ENCODE results near the gene ADGB. TPM values are rescaled to one million over a fixed set of nuclear protein-coding genes. Genes with fewer than 3 reads are reported as not detected.
"Not testable (repeated sequence)": the region's sequence is repeated elsewhere in the genome, so short reads cannot be mapped to it uniquely, and the experiment has no call there.

The ADGB gene
- total RNA-seq, 1 donor from 2014 or later = not detected

DNA sequence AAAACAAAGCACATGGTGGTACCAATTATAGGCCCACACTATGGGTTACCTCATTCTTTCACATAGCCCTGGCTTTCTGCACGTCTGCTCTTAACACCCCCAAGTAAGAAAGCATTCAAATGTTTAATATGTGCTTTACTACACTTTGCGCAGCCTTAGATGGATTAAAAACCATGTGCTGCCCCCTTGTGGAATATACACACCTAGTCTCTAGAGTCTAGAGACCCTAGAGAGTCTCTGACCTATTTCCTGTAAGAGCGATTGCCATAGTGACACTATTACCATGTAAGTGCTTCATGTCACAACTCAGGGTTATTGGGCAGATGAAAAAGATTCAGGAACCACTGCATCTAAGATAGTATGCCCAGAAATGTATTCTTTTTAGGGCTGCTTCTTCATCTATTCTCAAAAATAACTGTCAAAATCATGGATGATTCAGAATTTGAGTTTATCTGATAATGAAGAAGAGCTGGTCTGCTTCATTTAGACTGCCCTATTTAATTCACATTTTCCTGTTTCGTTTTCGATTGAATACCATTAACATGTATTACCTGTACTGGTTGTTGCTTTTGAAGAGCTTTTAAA lies 186.3 kb downstream of the ADGB start:
- Mint-ChIP-seq H3K4me3 (ENCODE audit: unreplicated experiment) (no peak overlapping the region), H3K9me3 (ENCODE audit: unreplicated experiment) (no peaks in the 10 kb centered on the region), H3K27me3 (ENCODE audit: unreplicated experiment) (no peaks in the 10 kb centered on the region), H3K36me3 (ENCODE audit: unreplicated experiment) (no peaks in the 10 kb centered on the region), H3K27ac (ENCODE audit: unreplicated experiment) (no peak overlapping the region), H3K4me1 (ENCODE audit: low read depth, unreplicated experiment) (no peaks in the 10 kb centered on the region)
- TF ChIP-seq, protein P1, sequence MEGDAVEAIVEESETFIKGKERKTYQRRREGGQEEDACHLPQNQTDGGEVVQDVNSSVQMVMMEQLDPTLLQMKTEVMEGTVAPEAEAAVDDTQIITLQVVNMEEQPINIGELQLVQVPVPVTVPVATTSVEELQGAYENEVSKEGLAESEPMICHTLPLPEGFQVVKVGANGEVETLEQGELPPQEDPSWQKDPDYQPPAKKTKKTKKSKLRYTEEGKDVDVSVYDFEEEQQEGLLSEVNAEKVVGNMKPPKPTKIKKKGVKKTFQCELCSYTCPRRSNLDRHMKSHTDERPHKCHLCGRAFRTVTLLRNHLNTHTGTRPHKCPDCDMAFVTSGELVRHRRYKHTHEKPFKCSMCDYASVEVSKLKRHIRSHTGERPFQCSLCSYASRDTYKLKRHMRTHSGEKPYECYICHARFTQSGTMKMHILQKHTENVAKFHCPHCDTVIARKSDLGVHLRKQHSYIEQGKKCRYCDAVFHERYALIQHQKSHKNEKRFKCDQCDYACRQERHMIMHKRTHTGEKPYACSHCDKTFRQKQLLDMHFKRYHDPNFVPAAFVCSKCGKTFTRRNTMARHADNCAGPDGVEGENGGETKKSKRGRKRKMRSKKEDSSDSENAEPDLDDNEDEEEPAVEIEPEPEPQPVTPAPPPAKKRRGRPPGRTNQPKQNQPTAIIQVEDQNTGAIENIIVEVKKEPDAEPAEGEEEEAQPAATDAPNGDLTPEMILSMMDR (IDR thresholded peaks at IDR 0.05; ENCODE audit: partially characterized antibody, unreplicated experiment) = peak; percentile 62
- no peak for DNase-seq

DNA sequence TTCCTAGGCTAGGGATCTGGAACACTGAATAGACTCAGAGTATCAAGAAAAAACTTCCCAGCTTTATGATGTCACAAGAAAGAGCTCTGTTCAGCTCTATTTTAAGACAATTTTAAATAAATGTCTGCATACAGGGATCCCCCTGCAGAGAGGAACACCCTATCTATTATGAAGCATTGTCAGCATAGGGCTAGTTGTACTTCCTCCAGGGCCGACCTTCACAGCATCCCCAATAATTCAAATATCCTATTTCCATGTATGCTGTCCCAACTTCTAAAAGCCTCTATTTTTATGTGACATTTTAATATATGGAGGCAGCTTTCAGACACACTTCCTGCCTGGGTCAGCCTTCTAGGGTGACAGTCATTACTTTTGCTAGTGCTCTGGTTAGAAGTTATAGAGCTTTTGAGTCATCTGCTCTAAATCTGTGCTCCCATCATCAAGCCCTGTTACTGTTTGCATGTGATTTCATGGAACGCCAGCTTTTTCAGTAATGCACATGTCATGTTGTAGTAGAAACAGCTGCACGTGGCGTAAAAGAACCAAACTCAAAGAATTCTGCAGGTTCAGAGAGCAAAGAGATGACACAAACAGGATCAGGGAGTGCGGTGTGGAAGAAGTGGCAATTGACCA lies 189.2 kb downstream of the ADGB start:
- no peaks in the 10 kb centered on the region for H3K36me3 Mint-ChIP-seq (ENCODE audit: unreplicated experiment)
- peaks cover 2% of the 10 kb centered on the region for H3K27me3 Mint-ChIP-seq (ENCODE audit: unreplicated experiment)
- H3K9me3 Mint-ChIP-seq (ENCODE audit: unreplicated experiment) = peaks cover 1% of the 10 kb centered on the region
- H3K27ac Mint-ChIP-seq (ENCODE audit: unreplicated experiment) = no peak overlapping the region
- no peaks in the 10 kb centered on the region for H3K4me1 Mint-ChIP-seq (ENCODE audit: low read depth, unreplicated experiment)
- no peak for DNase-seq
- TF ChIP-seq, protein P1 (IDR thresholded peaks at IDR 0.05; ENCODE audit: partially characterized antibody, unreplicated experiment) = no peak
- H3K4me3 Mint-ChIP-seq (ENCODE audit: unreplicated experiment) = no peak overlapping the region

DNA sequence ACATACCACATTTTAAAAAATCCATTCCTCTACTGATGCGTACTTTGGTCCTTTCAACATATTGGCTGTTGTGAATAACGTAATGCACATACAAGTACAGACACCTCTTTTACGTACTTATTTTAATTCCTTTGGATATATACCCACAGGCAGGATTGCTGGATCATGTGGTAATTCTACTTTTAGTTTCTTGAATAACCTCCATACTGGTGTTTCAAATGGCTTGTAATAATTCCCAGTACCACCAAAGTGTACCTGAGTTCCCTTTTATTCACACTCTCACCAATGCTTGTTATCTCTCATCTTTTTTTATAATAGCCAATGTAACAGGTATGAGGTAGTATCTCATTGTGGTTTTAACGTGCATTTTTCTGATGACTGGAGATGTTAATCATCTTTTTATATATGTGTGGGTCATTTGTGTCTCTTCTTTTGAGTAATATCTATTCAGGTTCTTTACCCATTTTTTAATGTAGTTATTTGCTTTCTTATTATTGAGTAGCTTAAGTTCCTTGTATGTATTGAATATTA lies 191.9 kb downstream of the ADGB start:
- Mint-ChIP-seq H3K4me3 (ENCODE audit: unreplicated experiment) (no peak overlapping the region), H3K9me3 (ENCODE audit: unreplicated experiment) (peaks cover 1% of the 10 kb centered on the region), H3K4me1 (ENCODE audit: low read depth, unreplicated experiment) (peaks cover 6% of the 10 kb centered on the region), H3K27ac (ENCODE audit: unreplicated experiment) (no peak overlapping the region), H3K36me3 (ENCODE audit: unreplicated experiment) (peaks cover 3% of the 10 kb centered on the region), H3K27me3 (ENCODE audit: unreplicated experiment) (peaks cover 2% of the 10 kb centered on the region)
- DNase-seq = no peak
- TF ChIP-seq, protein P1 (IDR thresholded peaks at IDR 0.05; ENCODE audit: partially characterized antibody, unreplicated experiment) = no peak

DNA sequence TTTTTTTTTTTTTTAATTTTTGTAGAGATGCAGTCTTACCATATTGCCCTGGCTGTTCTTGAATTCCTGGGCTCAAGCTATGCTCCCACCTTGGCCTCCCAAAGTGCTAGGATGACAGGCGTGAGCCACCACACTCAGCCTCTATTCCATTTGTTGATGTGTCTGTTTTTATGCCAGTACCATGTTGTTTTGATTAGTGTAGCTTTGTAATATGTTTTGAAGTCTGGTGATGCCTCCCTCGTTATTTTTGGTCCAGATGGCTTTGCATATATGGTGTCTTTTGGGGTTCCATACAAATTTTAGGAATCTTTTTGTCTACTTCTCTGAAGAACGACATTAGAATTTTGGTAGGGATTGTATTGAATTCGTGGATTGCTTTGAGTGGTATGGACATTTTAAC lies 193.2 kb downstream of the ADGB start:
- peaks cover 4% of the 10 kb centered on the region for H3K9me3 Mint-ChIP-seq (ENCODE audit: unreplicated experiment)
- no peak for DNase-seq
- H3K27ac Mint-ChIP-seq (ENCODE audit: unreplicated experiment) = no peak overlapping the region
- TF ChIP-seq, protein P1 (IDR thresholded peaks at IDR 0.05; ENCODE audit: partially characterized antibody, unreplicated experiment) = no peak
- H3K4me1 Mint-ChIP-seq (ENCODE audit: low read depth, unreplicated experiment) = peaks cover 9% of the 10 kb centered on the region
- peaks cover 2% of the 10 kb centered on the region for H3K27me3 Mint-ChIP-seq (ENCODE audit: unreplicated experiment)
- H3K4me3 Mint-ChIP-seq (ENCODE audit: unreplicated experiment) = no peak overlapping the region
- peaks cover 16% of the 10 kb centered on the region for H3K36me3 Mint-ChIP-seq (ENCODE audit: unreplicated experiment)

DNA sequence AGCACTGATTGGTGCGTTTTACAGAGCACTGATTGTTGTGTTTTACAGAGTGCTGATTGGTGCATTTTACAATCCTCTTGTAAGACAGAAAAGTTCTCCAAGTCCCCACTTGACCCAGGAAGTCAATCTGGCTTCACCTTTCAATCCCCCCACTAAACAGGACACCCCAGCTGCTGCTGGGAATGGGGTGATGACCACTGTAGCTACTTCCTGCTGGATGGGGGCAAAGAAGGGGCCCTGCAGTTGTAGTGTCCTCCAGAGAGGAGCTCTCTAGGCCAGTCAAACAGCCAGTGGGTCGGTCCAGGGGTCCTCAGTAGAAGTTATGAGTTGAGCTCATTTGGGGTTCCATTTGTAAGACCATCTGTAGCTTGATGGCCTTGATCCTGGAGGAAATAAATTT lies 194.4 kb downstream of the ADGB start:
- not testable (repeated sequence) for H3K9me3 Mint-ChIP-seq (ENCODE audit: unreplicated experiment)

More for the DNA sequence above, 194.4 kb downstream of the ADGB start:
- not testable (repeated sequence) for H3K27me3 Mint-ChIP-seq (ENCODE audit: unreplicated experiment); H3K4me1 Mint-ChIP-seq (ENCODE audit: low read depth, unreplicated experiment); H3K27ac Mint-ChIP-seq (ENCODE audit: unreplicated experiment); H3K4me3 Mint-ChIP-seq (ENCODE audit: unreplicated experiment); DNase-seq
- peaks cover 23% of the 10 kb centered on the region for H3K36me3 Mint-ChIP-seq (ENCODE audit: unreplicated experiment)

Measured in glutamatergic neuron (in vitro differentiated cells).